ENCODE data around the gene NMNAT3.

NMNAT3 gene

GRCh38 chr3:139561255-139561817 is 116.4 kb downstream of the NMNAT3 start:
- no peak for TF ChIP-seq CTCF (IDR thresholded peaks at IDR 0.05)

GRCh38 chr3:139560411-139560810 is 117.4 kb downstream of the NMNAT3 start:
- TF ChIP-seq CTCF (IDR thresholded peaks at IDR 0.05): no peak

- no peak for TF ChIP-seq CTCF (IDR thresholded peaks at IDR 0.05)
Observed at GRCh38 chr3:139559541-139559940, 118.2 kb downstream of the NMNAT3 start.

GRCh38 chr3:139558351-139559266 is 119.2 kb downstream of the NMNAT3 start:
- no peak for TF ChIP-seq CTCF (IDR thresholded peaks at IDR 0.05)

GRCh38 chr3:139557041-139557440 is 120.7 kb downstream of the NMNAT3 start:
- TF ChIP-seq CTCF (IDR thresholded peaks at IDR 0.05): no peak

GRCh38 chr3:139555249-139555648 is 122.5 kb downstream of the NMNAT3 start:
- TF ChIP-seq CTCF (IDR thresholded peaks at IDR 0.05): no peak

- TF ChIP-seq CTCF (IDR thresholded peaks at IDR 0.05): no peak
Observed at GRCh38 chr3:139554628-139555027, 123.1 kb downstream of the NMNAT3 start.
